Tibial nerve (tissue), 4 donors: Measurements from ENCODE around the gene CST9L. TPM values are rescaled to one million over a fixed set of nuclear protein-coding genes. Genes with fewer than 3 reads are reported as not detected.

ENCODE experiments used
- DNase-seq, 2 donors: peaks; one replicate each; pipeline ENCODE4 v3.0.0-alpha.2; 2019; ENCODE audit warnings: low spot score in 2 of 2
- H3K27ac ChIP-seq, 4 donors: fragments of 200-600 bp; sonication (generic) in 3 of 4; one replicate each; pipeline ENCODE4 v1.5.1; 2017 to 2019; ENCODE audit warnings: mild to moderate bottlenecking in 1 of 4
- H3K27me3 ChIP-seq, 2 donors: fragments of 200-600 bp; sonication (generic) in 1 of 2; one replicate each; pipeline versions ENCODE4 v1.5.1 to v1.6.0; 2017 to 2019
- H3K36me3 ChIP-seq, 3 donors: fragments of 200-600 bp; sonication (generic); one replicate each; pipeline ENCODE4 v1.5.1; 2018 to 2019
- H3K4me1 ChIP-seq, 4 donors: fragments of 200-600 bp; sonication (generic) in 3 of 4; one replicate each; pipeline ENCODE4 v1.5.1; 2017 to 2019
- H3K4me3 ChIP-seq, 4 donors: fragments of 200-600 bp; sonication (generic) in 3 of 4; one replicate each; pipeline ENCODE4 v1.5.1; 2017 to 2019; ENCODE audit warnings: mild to moderate bottlenecking in 1 of 4, moderate library complexity in 1 of 4
- H3K9me3 ChIP-seq, 4 donors: fragments of 200-600 bp; sonication (generic) in 3 of 4; one replicate each; pipeline ENCODE4 v1.5.1; 2017 to 2019
- CTCF ChIP-seq, 5 experiments: fragments of 200-600 bp in 3 of 5; fragments of 450-650 bp in 2 of 5; sonication (generic) in 3 of 5; IDR thresholded peaks; one replicate each; pipeline ENCODE4 v1.5.1; 2016 to 2019; ENCODE audit warnings: antibody characterized with exemption in 5 of 5, mild to moderate bottlenecking in 3 of 5, moderate library complexity in 2 of 5
- EP300 ChIP-seq, 2 donors: sonication (generic); formaldehyde crosslinking; IDR thresholded peaks; one replicate each; pipeline ENCODE4 v1.6.1; 2017; ENCODE audit warnings: antibody characterized with exemption in 2 of 2, mild to moderate bottlenecking in 1 of 2
- POLR2A ChIP-seq, 2 donors: fragments of 450-650 bp; IDR thresholded peaks; one replicate each; pipeline ENCODE4 v1.6.1; 2017; ENCODE audit warnings: antibody characterized with exemption in 2 of 2, mild to moderate bottlenecking in 2 of 2, moderate library complexity in 2 of 2
- WGBS, 2 donors: methylation state at CpG; one replicate each; pipeline ENCODE4 v1.1.5; 2018; 5-methylcytosine and 5-hydroxymethylcytosine counted together
- total RNA-seq, 4 donors: library from RNA; depleted of rRNA; stranded (reverse); fragments of >200 nt; gene quantifications; one replicate each; pipeline ENCODE4 v1.1.0, GENCODE V29; 2016

Gene CST9L
- total RNA-seq, 4 donors from 2014 or later, result not detected

DNA sequence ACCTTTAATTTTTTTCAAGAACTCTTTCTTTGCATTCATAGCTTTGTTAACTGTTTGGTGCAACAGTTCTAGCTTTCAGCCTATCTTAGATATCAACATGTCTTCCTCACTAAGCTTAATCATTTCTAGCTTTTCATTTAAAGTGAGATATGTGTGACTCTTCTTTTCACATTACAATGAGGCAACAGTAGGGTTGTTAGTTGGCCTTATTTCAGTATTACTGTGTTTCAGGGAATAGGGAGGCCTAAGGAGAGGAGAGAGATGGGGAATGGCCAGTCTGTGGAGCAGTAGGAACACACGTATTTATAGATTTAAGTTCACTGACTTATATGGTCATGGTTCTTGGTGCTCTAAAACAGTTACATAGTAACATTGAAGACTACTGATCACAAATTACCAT lies 35.8 kb downstream of the CST9L start:
- Histone ChIP-seq H3K9me3 (peaks cover 0 to 10% (median 0%) of the 10 kb centered on the region in 4 donors), H3K36me3 (no peaks in the 10 kb centered on the region), H3K4me3 (no peak overlapping the region), H3K27me3 (no peaks in the 10 kb centered on the region), H3K4me1 (no peaks in the 10 kb centered on the region), H3K27ac (no peak overlapping the region)
- no peak for DNase-seq
- no peak for TF ChIP-seq EP300 (IDR thresholded peaks at IDR 0.05)
- TF ChIP-seq POLR2A (IDR thresholded peaks at IDR 0.05), result no peak
- TF ChIP-seq CTCF (IDR thresholded peaks at IDR 0.05), result no peak
- WGBS, 2 donors, result 56 to 69% methylated on average over 1 of the region's 1 CpG

DNA sequence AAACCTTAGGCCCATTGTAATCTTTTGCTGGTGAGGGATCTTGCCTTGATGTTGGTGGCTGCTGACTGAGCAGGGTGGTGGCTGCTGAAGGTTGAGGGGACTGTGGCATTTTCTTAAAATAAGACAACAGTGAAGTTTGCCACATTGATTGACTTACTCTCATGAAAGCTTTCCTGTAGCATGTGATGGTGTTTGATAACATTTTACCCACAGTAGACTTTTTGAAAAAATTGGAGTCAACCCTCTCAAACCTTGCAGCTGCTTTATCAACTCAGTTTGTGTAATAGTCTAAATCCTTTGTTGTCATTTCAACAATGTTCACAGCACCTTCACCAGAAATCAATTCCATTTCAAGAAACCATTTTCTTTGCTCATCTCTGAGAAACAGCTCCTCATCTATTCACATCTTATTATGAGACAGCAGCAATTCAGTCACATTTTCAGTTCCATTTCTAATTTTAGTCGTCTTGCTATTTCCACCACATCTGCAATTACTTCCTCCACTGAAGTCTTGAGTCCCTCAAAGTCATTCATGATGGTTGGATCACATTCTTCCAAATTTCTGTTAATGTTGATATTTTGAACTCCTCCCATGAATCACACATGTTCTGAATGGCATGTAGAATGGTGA lies 37.2 kb downstream of the CST9L start:
- no peaks in the 10 kb centered on the region for H3K4me1 ChIP-seq
- no peak overlapping the region for H3K4me3 ChIP-seq
- no peaks in the 10 kb centered on the region for H3K27me3 ChIP-seq
- no peaks in the 10 kb centered on the region for H3K36me3 ChIP-seq
- 52 to 68% methylated on average over 1 of the region's 1 CpG for WGBS, 2 donors
- peaks cover 0 to 10% (median 0%) of the 10 kb centered on the region in 4 donors for H3K9me3 ChIP-seq
- no peak for DNase-seq
- H3K27ac ChIP-seq, result no peak overlapping the region
- no peak for TF ChIP-seq POLR2A (IDR thresholded peaks at IDR 0.05)
- no peak for TF ChIP-seq EP300 (IDR thresholded peaks at IDR 0.05)
- no peak for TF ChIP-seq CTCF (IDR thresholded peaks at IDR 0.05)

GRCh38 chr20:23528867-23529431 lies 39.3 kb downstream of the CST9L start:
- 58 to 60% methylated on average over 1 of the region's 1 CpG for WGBS, 2 donors
- no peak for DNase-seq
- Histone ChIP-seq H3K4me3 (no peak overlapping the region), H3K27me3 (no peaks in the 10 kb centered on the region), H3K27ac (no peak overlapping the region), H3K4me1 (no peaks in the 10 kb centered on the region), H3K9me3 (peaks cover 0 to 10% (median 0%) of the 10 kb centered on the region in 4 donors), H3K36me3 (no peaks in the 10 kb centered on the region)
- TF ChIP-seq CTCF (IDR thresholded peaks at IDR 0.05) (no peak), POLR2A (IDR thresholded peaks at IDR 0.05) (no peak), EP300 (IDR thresholded peaks at IDR 0.05) (no peak)

DNA sequence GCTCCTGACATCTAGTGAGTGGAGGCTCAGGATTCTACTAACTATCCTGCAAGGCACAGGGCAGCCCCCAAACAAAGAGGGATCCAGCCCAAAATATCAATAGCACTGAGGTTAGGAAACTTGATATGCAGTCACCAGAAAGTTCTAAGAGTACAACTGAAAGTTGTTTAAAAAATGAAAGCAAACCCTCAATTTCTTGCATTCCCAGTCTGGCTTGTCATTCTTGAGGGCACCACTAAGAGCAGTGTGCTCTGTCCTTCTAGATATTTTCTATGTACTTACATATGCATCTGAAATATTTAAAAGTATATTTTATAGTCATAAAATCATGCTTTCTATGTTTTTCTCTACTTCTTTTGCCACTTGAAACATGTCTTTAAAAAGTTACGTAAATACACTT lies 41.4 kb downstream of the CST9L start:
- H3K27me3 ChIP-seq, result no peaks in the 10 kb centered on the region
- peaks cover 0 to 10% (median 0%) of the 10 kb centered on the region in 4 donors for H3K9me3 ChIP-seq
- DNase-seq, result no peak
- H3K27ac ChIP-seq, result no peak overlapping the region
- no peaks in the 10 kb centered on the region for H3K4me1 ChIP-seq
- 94 to 96% methylated on average over 1 of the region's 1 CpG for WGBS, 2 donors
- no peak overlapping the region for H3K4me3 ChIP-seq
- TF ChIP-seq EP300 (IDR thresholded peaks at IDR 0.05), result no peak
- TF ChIP-seq CTCF (IDR thresholded peaks at IDR 0.05), result no peak
- no peak for TF ChIP-seq POLR2A (IDR thresholded peaks at IDR 0.05)
- no peaks in the 10 kb centered on the region for H3K36me3 ChIP-seq

DNA sequence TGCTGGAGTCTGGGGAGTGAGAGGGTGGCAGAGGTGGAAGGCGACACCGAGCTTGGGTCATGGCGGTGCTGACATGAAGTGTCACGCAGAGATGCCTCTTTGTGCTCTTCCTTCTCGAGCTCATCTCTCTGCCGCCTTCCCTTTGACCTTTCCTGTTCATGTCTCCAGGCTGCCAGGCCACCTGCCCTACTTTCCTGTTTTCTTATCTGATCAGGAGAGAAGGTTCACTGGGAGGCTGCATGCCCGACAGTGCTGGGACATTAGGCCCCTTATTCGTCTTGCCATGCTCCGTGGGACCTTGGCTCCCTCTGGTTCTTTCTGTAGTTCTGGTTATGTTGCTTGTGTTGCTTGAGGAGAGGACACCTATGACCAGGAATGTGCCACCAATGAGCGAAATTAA lies 44.1 kb downstream of the CST9L start:
- no peaks in the 10 kb centered on the region for H3K4me1 ChIP-seq
- H3K36me3 ChIP-seq, result no peaks in the 10 kb centered on the region
- no peak for TF ChIP-seq POLR2A (IDR thresholded peaks at IDR 0.05)
- TF ChIP-seq CTCF (IDR thresholded peaks at IDR 0.05), result no peak
- TF ChIP-seq EP300 (IDR thresholded peaks at IDR 0.05), result no peak
- DNase-seq, result no peak
- H3K4me3 ChIP-seq, result no peak overlapping the region
- no peak overlapping the region for H3K27ac ChIP-seq
- no peaks in the 10 kb centered on the region for H3K27me3 ChIP-seq
- peaks cover 0 to 10% (median 0%) of the 10 kb centered on the region in 4 donors for H3K9me3 ChIP-seq
- 89 to 92% methylated on average over 10 of the region's 10 CpGs for WGBS, 2 donors
